CD4-positive, CD25-positive, alpha-beta regulatory T cell (primary cell): Measurements from ENCODE around the gene FAM83F. TPM values are rescaled to one million over a fixed set of nuclear protein-coding genes. Genes with fewer than 3 reads are reported as not detected.
A peak's percentile ranks its signal among the peaks of the same experiment; 100 is the strongest.

Experiments used
- ATAC-seq, 2 donors: fragments of 150-1000 bp; cut with Tn5 transposase; one replicate each; pipeline ENCODE4 v1.10.0; 2021; ENCODE audit warnings: low read depth in 2 of 2, moderate number of reproducible peaks in 2 of 2, moderate library complexity in 1 of 2
- DNase-seq, 3 donors: peaks; one replicate each; pipeline versions ENCODE4 v3.0.0 to v3.0.0-alpha.2; 2012 to 2022; ENCODE audit warnings: mixed read lengths in 1 of 3
- H3K27ac ChIP-seq: one replicate; pipeline ENCODE4 v1.7.0; 2013; ENCODE audit warnings: mild to moderate bottlenecking, low read length; ENCODE audit not compliant: insufficient read depth, poor library complexity, severe bottlenecking
- H3K27me3 ChIP-seq: one replicate; pipeline ENCODE4 v1.7.0; 2013; ENCODE audit warnings: low read length; ENCODE audit not compliant: control insufficient read depth, insufficient read depth
- H3K36me3 ChIP-seq: one replicate; pipeline ENCODE4 v1.7.0; 2013; ENCODE audit warnings: mild to moderate bottlenecking, low read length, moderate library complexity; ENCODE audit not compliant: control insufficient read depth, insufficient read depth
- H3K4me1 ChIP-seq: 2 replicates; pipeline ENCODE4 v1.7.0; 2013; ENCODE audit warnings: mild to moderate bottlenecking, low read length; ENCODE audit not compliant: insufficient read depth, control insufficient read depth, poor library complexity, severe bottlenecking
- H3K4me3 ChIP-seq: one replicate; pipeline ENCODE4 v1.7.0; 2013; ENCODE audit warnings: low read depth, mild to moderate bottlenecking, low read length, moderate library complexity
- H3K9me3 ChIP-seq, 2 experiments: 1 replicate in 1 of 2; 2 replicates in 1 of 2; pipeline ENCODE4 v1.7.0; 2013; ENCODE audit warnings: low read length in 2 of 2, mild to moderate bottlenecking in 1 of 2, moderate library complexity in 1 of 2; ENCODE audit not compliant: control insufficient read depth in 2 of 2
- H3K27ac Mint-ChIP-seq, 3 donors: one replicate each; pipeline ENCODE4 v1.8.0; 2020 to 2022; ENCODE audit warnings: mild to moderate bottlenecking in 3 of 3, mixed read lengths in 3 of 3, moderate library complexity in 2 of 3
- H3K27me3 Mint-ChIP-seq: one replicate; pipeline ENCODE4 v1.8.0; 2022; ENCODE audit warnings: mild to moderate bottlenecking, mixed read lengths
- H3K36me3 Mint-ChIP-seq: one replicate; pipeline ENCODE4 v1.8.0; 2020; ENCODE audit warnings: mixed read lengths
- H3K4me1 Mint-ChIP-seq, 4 donors: one replicate each; pipeline ENCODE4 v1.8.0; 2020 to 2022; ENCODE audit warnings: mixed read lengths in 4 of 4, mild to moderate bottlenecking in 1 of 4
- H3K4me3 Mint-ChIP-seq, 4 donors: one replicate each; pipeline ENCODE4 v1.8.0; 2020 to 2022; ENCODE audit warnings: mild to moderate bottlenecking in 4 of 4, mixed read lengths in 4 of 4, moderate library complexity in 3 of 4
- H3K9me3 Mint-ChIP-seq, 7 donors: one replicate each; pipeline ENCODE4 v1.8.0; 2020 to 2022; ENCODE audit warnings: mixed read lengths in 7 of 7, mild to moderate bottlenecking in 3 of 7, moderate library complexity in 2 of 7
- polyA plus RNA-seq, 4 donors: library from polyadenylated mRNA; unstranded; fragments of 300-500 nt; fragmentation: Illumina TruSeq; gene quantifications; one replicate each; pipeline ENCODE4 v1.2.3, GENCODE V29; 2021
- total RNA-seq: library from RNA; stranded (reverse); gene quantifications from one replicate; pipeline ENCODE4 v1.2.3, GENCODE V29; 2022

Gene FAM83F
- total and polyA plus RNA-seq, 5 donors from 2014 or later = 0.01 to 3.2 (median 0.04) TPM; not detected in 1

DNA sequence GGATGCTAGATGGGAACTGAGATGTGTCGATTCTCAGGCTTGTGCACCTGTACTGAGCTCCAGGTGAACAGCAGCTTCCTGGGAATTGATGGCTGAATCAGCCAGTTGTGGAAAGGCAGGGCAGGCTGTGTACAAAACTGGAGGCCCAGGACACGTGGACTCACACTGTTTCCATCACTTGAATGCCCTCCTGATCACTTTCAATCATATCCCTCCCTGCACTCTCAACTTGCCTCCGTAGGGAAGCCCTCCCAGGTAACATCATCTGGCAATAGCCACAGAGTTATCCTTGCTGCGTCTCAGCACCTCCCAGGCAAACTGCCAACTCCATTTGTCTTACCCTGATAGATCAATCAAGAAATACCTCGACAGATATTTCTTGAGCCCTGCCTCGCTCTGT, 10.1 kb downstream of the FAM83F start:
- DNase-seq = no peak
- no peaks in the 10 kb centered on the region for H3K9me3 ChIP-seq
- no peak overlapping the region for H3K4me3 ChIP-seq
- Mint-ChIP-seq H3K9me3 (no peaks in the 10 kb centered on the region), H3K27me3 (peaks cover 18% of the 10 kb centered on the region), H3K4me1 (peaks cover 0 to 6% (median under 1%) of the 10 kb centered on the region in 4 donors), H3K4me3 (no peak overlapping the region), H3K36me3 (no peaks in the 10 kb centered on the region), H3K27ac (no peak overlapping the region)
- no peaks in the 10 kb centered on the region for H3K4me1 ChIP-seq
- ATAC-seq = no peak
- H3K27me3 ChIP-seq = no peaks in the 10 kb centered on the region
- no peak overlapping the region for H3K27ac ChIP-seq
- H3K36me3 ChIP-seq = no peaks in the 10 kb centered on the region

- Histone ChIP-seq H3K4me3 (no peak overlapping the region), H3K9me3 (no peaks in the 10 kb centered on the region), H3K27me3 (no peaks in the 10 kb centered on the region), H3K36me3 (no peaks in the 10 kb centered on the region), H3K4me1 (no peaks in the 10 kb centered on the region), H3K27ac (no peak overlapping the region)
- Mint-ChIP-seq H3K27ac (no peak overlapping the region), H3K27me3 (peaks cover 17% of the 10 kb centered on the region), H3K36me3 (no peaks in the 10 kb centered on the region), H3K4me1 (peaks cover 0 to 10% (median 5%) of the 10 kb centered on the region in 4 donors), H3K4me3 (no peak overlapping the region), H3K9me3 (no peaks in the 10 kb centered on the region)
- no peak for ATAC-seq
- DNase-seq = no peak
Observed at GRCh38 chr22:40006641-40007040, 11.9 kb downstream of the FAM83F start.

- DNase-seq (no peak), ATAC-seq (no peak)
- peaks cover 26% of the 10 kb centered on the region for H3K27me3 Mint-ChIP-seq
- H3K27ac ChIP-seq = no peak overlapping the region
- no peak overlapping the region for H3K4me3 Mint-ChIP-seq
- H3K4me1 Mint-ChIP-seq = peaks cover 0 to 10% (median 7%) of the 10 kb centered on the region in 4 donors
- H3K4me1 ChIP-seq = no peaks in the 10 kb centered on the region
- H3K27me3 ChIP-seq = no peaks in the 10 kb centered on the region
- no peaks in the 10 kb centered on the region for H3K36me3 Mint-ChIP-seq
- H3K27ac Mint-ChIP-seq = no peak overlapping the region
- H3K4me3 ChIP-seq = no peak overlapping the region
- no peaks in the 10 kb centered on the region for H3K9me3 Mint-ChIP-seq
- H3K9me3 ChIP-seq = no peaks in the 10 kb centered on the region
- H3K36me3 ChIP-seq = no peaks in the 10 kb centered on the region
Observed at GRCh38 chr22:40007853-40008710, 13.3 kb downstream of the FAM83F start.

DNA sequence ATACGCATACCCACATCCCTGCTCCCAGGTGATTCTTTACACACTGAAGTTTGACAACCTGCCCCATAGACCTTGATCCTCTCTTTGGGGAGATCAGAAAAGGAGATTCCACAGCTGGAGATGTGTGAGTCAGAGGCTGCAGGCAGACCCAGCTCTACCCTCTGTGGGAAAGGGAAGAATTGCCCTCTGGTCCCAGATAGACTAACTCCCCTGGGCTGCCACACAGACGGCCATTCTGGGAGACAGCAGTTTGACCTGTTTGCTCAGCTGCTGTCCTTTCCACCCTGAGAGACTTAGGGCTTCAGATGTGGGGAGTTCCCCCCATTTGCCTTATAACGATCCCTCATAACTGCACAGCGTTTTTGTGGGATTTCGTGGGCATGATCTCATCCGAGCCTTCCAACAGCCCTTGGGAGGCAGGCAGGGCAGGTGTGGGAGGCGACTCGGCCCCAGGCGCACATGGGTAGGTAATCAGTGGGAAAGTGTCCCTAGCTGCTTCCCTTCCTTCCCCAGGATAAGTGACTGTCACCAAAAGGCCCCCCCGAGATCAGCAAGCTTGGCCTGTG, 14.1 kb downstream of the FAM83F start:
- H3K36me3 Mint-ChIP-seq = no peaks in the 10 kb centered on the region
- no peak overlapping the region for H3K4me3 Mint-ChIP-seq
- no peak for DNase-seq
- no peak for ATAC-seq
- H3K4me1 Mint-ChIP-seq = peaks cover 0 to 10% (median 7%) of the 10 kb centered on the region in 4 donors
- Histone ChIP-seq H3K27me3 (no peaks in the 10 kb centered on the region), H3K4me1 (no peaks in the 10 kb centered on the region), H3K27ac (no peak overlapping the region), H3K9me3 (no peaks in the 10 kb centered on the region), H3K4me3 (no peak overlapping the region), H3K36me3 (no peaks in the 10 kb centered on the region)
- peaks cover 29% of the 10 kb centered on the region for H3K27me3 Mint-ChIP-seq
- no peaks in the 10 kb centered on the region for H3K9me3 Mint-ChIP-seq
- no peak overlapping the region for H3K27ac Mint-ChIP-seq

GRCh38 chr22:40009292-40009774, 14.6 kb downstream of the FAM83F start:
- H3K27me3 Mint-ChIP-seq = peaks cover 30% of the 10 kb centered on the region
- Histone ChIP-seq H3K4me3 (no peak overlapping the region), H3K4me1 (no peaks in the 10 kb centered on the region), H3K9me3 (no peaks in the 10 kb centered on the region), H3K27ac (no peak overlapping the region), H3K27me3 (no peaks in the 10 kb centered on the region), H3K36me3 (no peaks in the 10 kb centered on the region)
- DNase-seq (no peak), ATAC-seq (no peak)
- peak overlapping the region in 2 of 3 donors; percentile 54 to 85 for H3K27ac Mint-ChIP-seq
- H3K9me3 Mint-ChIP-seq = no peaks in the 10 kb centered on the region
- H3K36me3 Mint-ChIP-seq = no peaks in the 10 kb centered on the region
- peaks cover 0 to 10% (median 7%) of the 10 kb centered on the region in 4 donors for H3K4me1 Mint-ChIP-seq
- H3K4me3 Mint-ChIP-seq = peak overlapping the region in 1 of 4 donors; percentile 77

DNA sequence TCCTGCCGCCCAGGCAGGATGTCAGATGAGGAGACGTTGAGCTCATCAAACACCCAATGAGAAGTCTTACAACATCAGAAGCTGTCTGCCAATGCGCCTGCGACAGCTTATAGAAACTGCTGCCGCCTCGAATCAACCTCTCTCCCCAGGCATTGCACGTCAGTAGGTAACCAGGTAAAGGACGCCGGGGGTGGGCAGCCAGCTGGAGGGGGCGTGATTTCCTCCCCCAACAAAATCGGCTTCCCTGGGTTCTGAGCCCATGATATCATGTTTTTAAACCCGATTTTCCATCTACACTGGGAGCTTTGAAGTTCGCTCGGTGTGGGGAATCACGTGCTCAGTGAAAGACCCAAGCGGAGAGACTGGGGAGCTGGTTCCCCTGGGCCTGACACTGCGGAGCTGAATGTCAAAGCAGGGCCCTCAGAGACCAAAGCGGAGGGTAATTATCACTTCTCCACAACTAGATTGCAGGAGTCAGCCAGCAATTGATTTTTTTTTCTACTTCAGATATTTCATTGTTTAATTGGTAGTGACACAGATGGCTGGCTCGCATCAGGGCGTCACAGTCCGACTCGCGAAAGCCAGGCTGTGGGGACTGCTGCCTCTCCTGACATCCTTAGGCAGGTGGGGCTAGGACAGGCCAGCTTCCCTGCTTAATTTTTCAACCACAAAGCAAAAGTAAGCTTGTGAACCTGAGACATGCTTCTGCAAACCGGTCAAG, 15.4 kb downstream of the FAM83F start:
- Mint-ChIP-seq H3K27me3 (peaks cover 36% of the 10 kb centered on the region), H3K4me1 (peaks cover 0 to 11% (median 8%) of the 10 kb centered on the region in 4 donors), H3K9me3 (no peaks in the 10 kb centered on the region), H3K4me3 (peak overlapping the region in 3 of 4 donors; percentile 76 to 84 (median 77)), H3K36me3 (no peaks in the 10 kb centered on the region), H3K27ac (peak overlapping the region; percentile 32 to 85 (median 54))
- H3K27me3 ChIP-seq = no peaks in the 10 kb centered on the region
- H3K27ac ChIP-seq = no peak overlapping the region
- H3K4me1 ChIP-seq = no peaks in the 10 kb centered on the region
- no peaks in the 10 kb centered on the region for H3K36me3 ChIP-seq
- DNase-seq = peak in 2 of 3 donors; percentile 41 to 64
- H3K9me3 ChIP-seq = no peaks in the 10 kb centered on the region
- H3K4me3 ChIP-seq = peak overlapping the region; percentile 40
- ATAC-seq = peak; percentile 62 to 78

- ATAC-seq = no peak
Observed at GRCh38 chr22:40010746-40011145, 16.0 kb downstream of the FAM83F start.

More at GRCh38 chr22:40010746-40011145, 16.0 kb downstream of the FAM83F start:
- Histone ChIP-seq H3K27me3 (no peaks in the 10 kb centered on the region), H3K4me1 (no peaks in the 10 kb centered on the region), H3K4me3 (no peak overlapping the region), H3K36me3 (no peaks in the 10 kb centered on the region), H3K27ac (no peak overlapping the region), H3K9me3 (no peaks in the 10 kb centered on the region)
- Mint-ChIP-seq H3K4me1 (peaks cover 0 to 11% (median 8%) of the 10 kb centered on the region in 4 donors), H3K27me3 (peaks cover 40% of the 10 kb centered on the region), H3K9me3 (peaks cover 0 to 3% (median 0%) of the 10 kb centered on the region in 7 donors), H3K36me3 (no peaks in the 10 kb centered on the region), H3K27ac (no peak overlapping the region), H3K4me3 (no peak overlapping the region)
- no peak for DNase-seq
